Suprapubic skin (tissue), 4 donors: ENCODE measurements around the gene CLMP. TPM values are rescaled to one million over a fixed set of nuclear protein-coding genes. Genes with fewer than 3 reads are reported as not detected.

Experiments used
- DNase-seq, 2 donors: peaks; one replicate each; pipeline ENCODE4 v3.0.0-alpha.2; 2019; ENCODE audit warnings: low spot score in 2 of 2
- H3K27ac ChIP-seq: fragments of 200-600 bp; sonication (generic); one replicate; pipeline ENCODE4 v1.5.1; 2019
- H3K27me3 ChIP-seq: fragments of 200-600 bp; sonication (generic); one replicate; pipeline ENCODE4 v1.5.1; 2019
- H3K36me3 ChIP-seq: fragments of 200-600 bp; sonication (generic); one replicate; pipeline ENCODE4 v1.5.1; 2019
- H3K4me1 ChIP-seq: fragments of 200-600 bp; sonication (generic); one replicate; pipeline ENCODE4 v1.5.1; 2019
- H3K4me3 ChIP-seq: fragments of 200-600 bp; sonication (generic); one replicate; pipeline ENCODE4 v1.5.1; 2019; ENCODE audit warnings: mild to moderate bottlenecking
- H3K9me3 ChIP-seq: fragments of 200-600 bp; sonication (generic); one replicate; pipeline ENCODE4 v1.5.1; 2019
- EP300 ChIP-seq: sonication (generic); formaldehyde crosslinking; IDR thresholded peaks from one replicate; pipeline ENCODE4 v1.6.1; 2017; ENCODE audit warnings: antibody characterized with exemption
- POLR2A ChIP-seq, 2 donors: fragments of 450-650 bp; IDR thresholded peaks; one replicate each; pipeline ENCODE4 v1.6.1; 2017; ENCODE audit warnings: antibody characterized with exemption in 2 of 2, mild to moderate bottlenecking in 2 of 2, moderate library complexity in 2 of 2
- POLR2AphosphoS5 ChIP-seq, 3 donors: sonication (generic); formaldehyde crosslinking; IDR thresholded peaks; one replicate each; pipeline ENCODE4 v1.6.1; 2017; ENCODE audit warnings: antibody characterized with exemption in 3 of 3
- WGBS: methylation state at CpG from one replicate; pipeline ENCODE4 v1.1.5; 2018; 5-methylcytosine and 5-hydroxymethylcytosine counted together
- total RNA-seq, 4 donors: library from RNA; depleted of rRNA; stranded (reverse); fragments of >200 nt; gene quantifications; one replicate each; pipeline ENCODE4 v1.1.0, GENCODE V29; 2016
- TF ChIP-seq, protein P1 (sequence below), 2 donors: fragments of 200-600 bp in 1 of 2; fragments of 450-650 bp in 1 of 2; sonication (generic) in 1 of 2; IDR thresholded peaks; one replicate each; pipeline ENCODE4 v1.5.1; 2016 to 2019; ENCODE audit warnings: antibody characterized with exemption in 2 of 2, mild to moderate bottlenecking in 1 of 2, moderate library complexity in 1 of 2

The CLMP gene
- total RNA-seq, 4 donors from 2014 or later: 17.5 to 26.9 (median 19.9) TPM

DNA sequence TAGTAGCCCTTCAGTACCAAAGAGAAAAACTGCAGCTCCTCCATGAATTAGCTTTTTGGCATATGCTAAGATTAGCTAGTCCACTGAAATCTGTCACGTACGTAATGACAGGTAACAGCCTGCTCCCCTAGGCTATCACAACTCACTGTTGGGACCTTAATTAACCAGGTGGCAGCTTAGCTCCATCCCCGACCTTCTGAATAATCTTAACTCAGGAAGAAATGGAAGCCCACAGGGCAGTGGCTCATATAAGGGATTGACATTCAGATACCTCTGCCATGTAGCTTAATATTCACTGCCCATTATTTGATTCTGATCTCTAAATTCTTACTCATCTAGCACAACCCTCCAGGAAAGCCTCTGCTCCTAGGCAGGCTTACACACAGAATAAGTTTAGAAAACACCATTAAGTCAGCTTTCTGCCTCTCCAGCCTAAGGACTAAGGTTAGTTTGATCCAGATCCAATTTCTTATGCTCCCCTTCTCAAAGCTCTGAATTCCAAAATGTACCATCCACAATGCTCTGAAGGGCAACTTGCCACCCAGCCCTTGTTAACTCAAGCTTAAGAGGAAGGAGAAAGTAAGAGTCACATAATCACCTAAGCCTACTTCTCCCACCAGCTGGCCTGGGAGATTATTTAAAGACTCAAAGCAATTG lies 138.1 kb downstream of the CLMP start:
- TF ChIP-seq EP300 (no peak), POLR2AphosphoS5 (IDR thresholded peaks at IDR 0.05) (no peak), POLR2A (IDR thresholded peaks at IDR 0.05) (no peak)
- TF ChIP-seq, protein P1, sequence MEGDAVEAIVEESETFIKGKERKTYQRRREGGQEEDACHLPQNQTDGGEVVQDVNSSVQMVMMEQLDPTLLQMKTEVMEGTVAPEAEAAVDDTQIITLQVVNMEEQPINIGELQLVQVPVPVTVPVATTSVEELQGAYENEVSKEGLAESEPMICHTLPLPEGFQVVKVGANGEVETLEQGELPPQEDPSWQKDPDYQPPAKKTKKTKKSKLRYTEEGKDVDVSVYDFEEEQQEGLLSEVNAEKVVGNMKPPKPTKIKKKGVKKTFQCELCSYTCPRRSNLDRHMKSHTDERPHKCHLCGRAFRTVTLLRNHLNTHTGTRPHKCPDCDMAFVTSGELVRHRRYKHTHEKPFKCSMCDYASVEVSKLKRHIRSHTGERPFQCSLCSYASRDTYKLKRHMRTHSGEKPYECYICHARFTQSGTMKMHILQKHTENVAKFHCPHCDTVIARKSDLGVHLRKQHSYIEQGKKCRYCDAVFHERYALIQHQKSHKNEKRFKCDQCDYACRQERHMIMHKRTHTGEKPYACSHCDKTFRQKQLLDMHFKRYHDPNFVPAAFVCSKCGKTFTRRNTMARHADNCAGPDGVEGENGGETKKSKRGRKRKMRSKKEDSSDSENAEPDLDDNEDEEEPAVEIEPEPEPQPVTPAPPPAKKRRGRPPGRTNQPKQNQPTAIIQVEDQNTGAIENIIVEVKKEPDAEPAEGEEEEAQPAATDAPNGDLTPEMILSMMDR (IDR thresholded peaks at IDR 0.05): no peak
- no peak for DNase-seq
- H3K4me3 ChIP-seq: no peak overlapping the region
- WGBS: 54% methylated on average over 3 of the region's 3 CpGs
- H3K27ac ChIP-seq: no peak overlapping the region
- peaks cover 49% of the 10 kb centered on the region for H3K4me1 ChIP-seq
- H3K9me3 ChIP-seq: no peaks in the 10 kb centered on the region
- no peaks in the 10 kb centered on the region for H3K27me3 ChIP-seq
- peaks cover 63% of the 10 kb centered on the region for H3K36me3 ChIP-seq

DNA sequence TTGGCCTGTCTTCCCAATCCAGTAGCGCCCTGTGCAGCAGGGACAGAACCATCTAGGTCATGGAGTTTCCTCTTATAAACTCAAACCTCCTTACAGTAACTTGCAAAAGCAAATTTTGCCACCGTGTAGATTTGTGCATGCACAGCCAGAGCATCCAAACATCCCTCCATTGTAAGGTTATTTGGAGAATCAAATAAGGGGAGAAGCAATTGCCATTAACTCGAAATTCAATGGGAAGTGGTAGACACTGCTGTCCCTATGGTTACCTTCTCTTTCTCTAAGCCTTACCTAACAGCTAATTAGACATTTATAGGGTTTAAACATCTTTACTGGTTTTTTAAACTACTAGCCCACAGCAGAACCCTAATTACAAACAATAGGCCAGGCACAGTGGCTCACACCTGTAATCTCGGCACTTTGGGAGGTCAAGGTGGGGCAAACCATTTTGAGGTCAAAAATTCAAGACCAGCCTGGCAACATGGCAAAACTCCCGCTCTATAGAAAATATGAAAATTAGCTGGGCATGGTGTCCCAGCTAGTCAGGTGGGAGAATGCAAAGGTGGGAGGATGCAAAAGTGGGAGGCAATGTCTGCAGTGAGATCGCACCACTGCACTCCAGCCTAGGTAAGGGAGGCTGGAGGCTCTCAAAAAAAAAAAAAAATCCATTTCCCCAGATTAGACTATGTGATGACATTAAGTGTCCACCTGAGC lies 139.7 kb downstream of the CLMP start:
- no peak overlapping the region for H3K27ac ChIP-seq
- 62% methylated on average over 6 of the region's 6 CpGs for WGBS
- peaks cover 39% of the 10 kb centered on the region for H3K4me1 ChIP-seq

DNA sequence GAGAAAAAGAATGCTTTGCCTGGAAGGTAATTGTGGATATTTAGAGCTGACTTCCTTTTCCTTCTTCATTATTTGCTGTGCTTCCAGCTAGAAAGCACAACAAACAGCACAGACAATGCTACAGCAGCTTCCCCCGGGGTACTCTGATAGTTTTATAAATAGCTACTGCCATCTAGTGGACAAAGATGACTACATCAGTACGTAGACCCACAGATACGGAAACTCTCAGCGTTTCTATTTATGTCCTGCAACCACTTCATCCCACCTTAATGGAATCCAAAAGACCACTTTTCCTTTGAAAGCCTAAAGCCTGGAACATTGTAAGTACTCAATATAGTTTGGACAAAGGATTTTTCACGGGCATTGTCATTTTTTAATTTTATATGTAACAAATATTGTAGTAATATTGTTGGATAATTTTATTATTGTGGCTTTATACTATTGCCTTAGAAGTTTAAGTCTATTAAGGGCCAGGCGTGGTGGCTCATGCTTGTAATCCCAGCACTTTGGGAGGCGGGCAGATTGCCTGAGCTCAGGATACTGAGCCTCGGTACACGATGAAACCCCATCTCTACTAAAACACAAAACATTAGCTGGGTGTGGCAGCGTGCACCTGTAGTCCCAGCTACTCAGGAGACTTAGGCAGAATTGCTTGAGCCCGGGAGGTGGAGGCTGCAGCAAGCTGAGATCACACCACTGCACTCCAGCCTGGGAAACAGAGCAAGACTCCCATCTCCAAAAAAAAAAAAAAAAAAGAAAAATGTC lies 140.6 kb downstream of the CLMP start:
- TF ChIP-seq POLR2A (IDR thresholded peaks at IDR 0.05) (no peak), EP300 (no peak), POLR2AphosphoS5 (IDR thresholded peaks at IDR 0.05) (no peak)
- TF ChIP-seq, protein P1 (IDR thresholded peaks at IDR 0.05): peak; percentile 44 to 65
- Histone ChIP-seq H3K36me3 (peaks cover 51% of the 10 kb centered on the region), H3K4me1 (peaks cover 30% of the 10 kb centered on the region), H3K27ac (no peak overlapping the region), H3K9me3 (no peaks in the 10 kb centered on the region), H3K27me3 (no peaks in the 10 kb centered on the region), H3K4me3 (no peak overlapping the region)
- 27% methylated on average over 11 of the region's 11 CpGs for WGBS
- DNase-seq: no peak

More for the DNA sequence above, 139.7 kb downstream of the CLMP start:
- Histone ChIP-seq H3K9me3 (no peaks in the 10 kb centered on the region), H3K27me3 (no peaks in the 10 kb centered on the region), H3K4me3 (no peak overlapping the region), H3K36me3 (peaks cover 60% of the 10 kb centered on the region)
- TF ChIP-seq, protein P1 (IDR thresholded peaks at IDR 0.05): no peak
- TF ChIP-seq POLR2A (IDR thresholded peaks at IDR 0.05) (no peak), POLR2AphosphoS5 (IDR thresholded peaks at IDR 0.05) (no peak), EP300 (no peak)
- peak in 1 of 2 donors; percentile 20 for DNase-seq

DNA sequence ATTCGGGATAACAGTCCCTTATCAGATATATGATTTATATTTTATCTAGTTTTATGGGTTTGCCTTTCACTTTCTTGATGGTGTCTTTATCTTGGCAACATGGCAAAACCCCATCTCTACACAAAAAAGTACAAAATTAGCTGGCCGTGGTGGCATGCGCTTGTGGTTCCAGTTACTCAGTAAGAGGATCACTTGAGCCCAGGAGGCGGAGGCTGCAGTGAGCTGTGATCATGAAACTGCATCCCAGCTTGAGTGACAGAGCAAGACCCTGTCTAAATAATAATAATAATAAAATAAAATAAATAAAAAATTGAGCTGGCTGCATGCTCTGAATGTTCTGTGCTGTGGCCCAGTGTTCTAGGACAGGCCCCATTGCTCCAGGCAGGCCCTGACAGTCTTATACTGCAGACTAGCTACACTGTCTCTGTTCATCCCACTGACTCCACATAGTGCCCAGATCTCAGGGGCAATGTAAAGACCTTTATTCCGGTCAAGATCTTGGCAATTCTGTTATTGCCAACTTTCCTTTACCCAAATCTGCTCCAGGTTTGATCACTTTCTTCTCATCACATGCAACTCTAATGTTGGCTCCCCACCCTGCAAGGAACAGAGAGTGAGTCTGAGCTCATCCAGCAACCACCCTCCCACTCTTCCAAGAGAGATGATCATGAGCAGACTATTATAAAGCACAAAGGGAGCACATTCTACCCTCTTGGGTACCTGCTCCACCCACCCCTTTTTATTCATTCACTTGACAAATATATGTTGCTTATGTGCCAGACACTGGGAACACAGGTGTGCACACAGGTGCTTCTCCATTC lies 141.9 kb downstream of the CLMP start:
- peaks cover 38% of the 10 kb centered on the region for H3K36me3 ChIP-seq
- peaks cover 17% of the 10 kb centered on the region for H3K4me1 ChIP-seq
- H3K4me3 ChIP-seq: no peak overlapping the region
- 89% methylated on average over 5 of the region's 5 CpGs for WGBS
- DNase-seq: peak in 1 of 2 donors; percentile 31
- no peaks in the 10 kb centered on the region for H3K27me3 ChIP-seq
- no peak overlapping the region for H3K27ac ChIP-seq
- TF ChIP-seq POLR2AphosphoS5 (IDR thresholded peaks at IDR 0.05) (no peak), POLR2A (IDR thresholded peaks at IDR 0.05) (no peak), EP300 (no peak)
- TF ChIP-seq, protein P1 (IDR thresholded peaks at IDR 0.05): no peak
- no peaks in the 10 kb centered on the region for H3K9me3 ChIP-seq
